ENCODE data around the gene MB. TPM values are rescaled to one million over a fixed set of nuclear protein-coding genes. Genes with fewer than 3 reads are reported as not detected.

Gene MB
- total RNA-seq, 1 donor from 2014 or later: not detected

- peaks cover 9% of the 10 kb centered on the region for H3K27me3 Mint-ChIP-seq (ENCODE audit: insufficient read depth, low read depth)
- no peaks in the 10 kb centered on the region for H3K36me3 Mint-ChIP-seq
- H3K27ac ChIP-seq: no peak overlapping the region
- no peak for DNase-seq (ENCODE audit: low spot score)
- no peaks in the 10 kb centered on the region for H3K9me3 Mint-ChIP-seq
- peaks cover 11% of the 10 kb centered on the region for H3K4me1 Mint-ChIP-seq
- H3K27me3 ChIP-seq: no peaks in the 10 kb centered on the region
- H3K79me2 ChIP-seq (ENCODE audit: low read depth): no peaks in the 10 kb centered on the region
- no peaks in the 10 kb centered on the region for H3F3A ChIP-seq (ENCODE audit: low read depth)
- no peak overlapping the region for H3K4me2 ChIP-seq
- no peak overlapping the region for H3K4me3 ChIP-seq
- no peaks in the 10 kb centered on the region for H4K20me1 ChIP-seq (ENCODE audit: low read depth)
- no peak overlapping the region for H3K27ac Mint-ChIP-seq
- H3K9me3 ChIP-seq (ENCODE audit: low read depth): no peaks in the 10 kb centered on the region
- TF ChIP-seq EZH2phosphoT487 (IDR thresholded peaks at IDR 0.05) (no peak), EZH2 (IDR thresholded peaks at IDR 0.05) (no peak), CTCF (IDR thresholded peaks at IDR 0.05) (no peak)
- H3K36me3 ChIP-seq: no peaks in the 10 kb centered on the region
- H3K4me1 ChIP-seq: peaks cover 13% of the 10 kb centered on the region
- no peak overlapping the region for H3K9ac ChIP-seq
- H2AFZ ChIP-seq (replicated peaks): no peak overlapping the region
- no peak overlapping the region for H3K4me3 Mint-ChIP-seq
Observed at GRCh38 chr22:35589071-35589755, 27.9 kb downstream of the MB start.

GRCh38 chr22:35587896-35588295, 29.2 kb downstream of the MB start:
- Mint-ChIP-seq H3K27ac (no peak overlapping the region), H3K4me3 (no peak overlapping the region), H3K27me3 (ENCODE audit: insufficient read depth, low read depth) (peaks cover 9% of the 10 kb centered on the region), H3K9me3 (no peaks in the 10 kb centered on the region), H3K36me3 (no peaks in the 10 kb centered on the region), H3K4me1 (peaks cover 8% of the 10 kb centered on the region)
- Histone ChIP-seq H3K4me3 (no peak overlapping the region), H3K36me3 (no peaks in the 10 kb centered on the region), H3K27me3 (no peaks in the 10 kb centered on the region), H4K20me1 (ENCODE audit: low read depth) (no peaks in the 10 kb centered on the region), H3K4me2 (no peak overlapping the region), H3K79me2 (ENCODE audit: low read depth) (no peaks in the 10 kb centered on the region), H3K9ac (no peak overlapping the region), H2AFZ (replicated peaks) (no peak overlapping the region), H3K9me3 (ENCODE audit: low read depth) (no peaks in the 10 kb centered on the region), H3K4me1 (peaks cover 6% of the 10 kb centered on the region), H3K27ac (no peak overlapping the region), H3F3A (ENCODE audit: low read depth) (no peaks in the 10 kb centered on the region)
- TF ChIP-seq EZH2 (IDR thresholded peaks at IDR 0.05) (no peak), EZH2phosphoT487 (IDR thresholded peaks at IDR 0.05) (no peak), CTCF (IDR thresholded peaks at IDR 0.05) (no peak)
- no peak for DNase-seq (ENCODE audit: low spot score)

- no peaks in the 10 kb centered on the region for H3K9me3 Mint-ChIP-seq
- H3K27me3 Mint-ChIP-seq (ENCODE audit: insufficient read depth, low read depth): peaks cover 10% of the 10 kb centered on the region
- TF ChIP-seq CTCF (IDR thresholded peaks at IDR 0.05) (no peak), EZH2phosphoT487 (IDR thresholded peaks at IDR 0.05) (no peak), EZH2 (IDR thresholded peaks at IDR 0.05) (no peak)
- no peak for DNase-seq (ENCODE audit: low spot score)
- Histone ChIP-seq H3F3A (ENCODE audit: low read depth) (no peaks in the 10 kb centered on the region), H3K9ac (no peak overlapping the region), H3K4me3 (no peak overlapping the region), H2AFZ (replicated peaks) (no peak overlapping the region), H3K36me3 (no peaks in the 10 kb centered on the region), H3K27me3 (no peaks in the 10 kb centered on the region), H3K4me2 (no peak overlapping the region), H3K79me2 (ENCODE audit: low read depth) (no peaks in the 10 kb centered on the region), H3K9me3 (ENCODE audit: low read depth) (no peaks in the 10 kb centered on the region), H4K20me1 (ENCODE audit: low read depth) (no peaks in the 10 kb centered on the region), H3K4me1 (peaks cover 1% of the 10 kb centered on the region), H3K27ac (no peak overlapping the region)
- no peak overlapping the region for H3K27ac Mint-ChIP-seq
- H3K4me3 Mint-ChIP-seq: no peak overlapping the region
- H3K36me3 Mint-ChIP-seq: no peaks in the 10 kb centered on the region
- peaks cover 4% of the 10 kb centered on the region for H3K4me1 Mint-ChIP-seq
Observed at GRCh38 chr22:35587447-35587870, 29.7 kb downstream of the MB start.
